GM21529 (cell line): ENCODE results near the gene ENPP1.
"Not testable (repeated sequence)": the region's sequence is repeated elsewhere in the genome, so short reads cannot be mapped to it uniquely, and the experiment has no call there.

ENCODE experiments used
- ATAC-seq: cut with Tn5 transposase; IDR thresholded peaks from one replicate; pipeline ENCODE4 v1.9.1; 2021; ENCODE audit not compliant: unreplicated experiment

Gene ENPP1

GRCh38 chr6:131867744-131868143 lies 59.9 kb downstream of the ENPP1 start:
- no peak for ATAC-seq

GRCh38 chr6:131868836-131869235 lies 61.0 kb downstream of the ENPP1 start:
- no peak for ATAC-seq

- ATAC-seq, result no peak
These were observed 67.8 kb downstream of the ENPP1 start for GRCh38 chr6:131875647-131876046.

GRCh38 chr6:131876545-131876944 lies 68.7 kb downstream of the ENPP1 start:
- ATAC-seq, result no peak

- no peak for ATAC-seq
These were observed 70.4 kb downstream of the ENPP1 start for GRCh38 chr6:131877999-131878789.

GRCh38 chr6:131883016-131883415 lies 75.2 kb downstream of the ENPP1 start:
- no peak for ATAC-seq

GRCh38 chr6:131885237-131885636 lies 77.4 kb downstream of the ENPP1 start:
- ATAC-seq, result no peak

- no peak for ATAC-seq
These were observed 78.7 kb downstream of the ENPP1 start for GRCh38 chr6:131886517-131886916.

GRCh38 chr6:131890091-131890490 lies 82.3 kb downstream of the ENPP1 start:
- no peak for ATAC-seq

GRCh38 chr6:131893198-131893597 lies 85.4 kb downstream of the ENPP1 start:
- ATAC-seq, result no peak

GRCh38 chr6:131894493-131895424 lies 86.9 kb downstream of the ENPP1 start:
- no peak for ATAC-seq

GRCh38 chr6:131897050-131897435 lies 89.2 kb downstream of the ENPP1 start:
- ATAC-seq, result no peak

GRCh38 chr6:131897621-131898020 lies 89.8 kb downstream of the ENPP1 start:
- ATAC-seq, result no peak

GRCh38 chr6:131898718-131899117 lies 90.9 kb downstream of the ENPP1 start:
- ATAC-seq, result no peak

GRCh38 chr6:131900231-131900630 lies 92.4 kb downstream of the ENPP1 start:
- ATAC-seq, result no peak

- ATAC-seq, result not testable (repeated sequence)
These were observed 93.6 kb downstream of the ENPP1 start for GRCh38 chr6:131901326-131901873.

GRCh38 chr6:131903734-131904133 lies 95.9 kb downstream of the ENPP1 start:
- ATAC-seq, result not testable (repeated sequence)

- not testable (repeated sequence) for ATAC-seq
These were observed 101.0 kb downstream of the ENPP1 start for GRCh38 chr6:131908787-131909186.

- peak; percentile 100 for ATAC-seq
These were observed 101.8 kb downstream of the ENPP1 start for GRCh38 chr6:131909408-131910218.

GRCh38 chr6:131910219-131910589 lies 102.4 kb downstream of the ENPP1 start:
- peak; percentile 8 for ATAC-seq

GRCh38 chr6:131910956-131911355 lies 103.1 kb downstream of the ENPP1 start:
- ATAC-seq, result no peak
